Measurements from ENCODE around the gene PCDH9. TPM values are rescaled to one million over a fixed set of nuclear protein-coding genes. Genes with fewer than 3 reads are reported as not detected.

PCDH9 gene
- total RNA-seq, 1 experiment from 2014 or later = 1.9 TPM

GRCh38 chr13:66440938-66441337 is 789.2 kb downstream of the PCDH9 start:
- DNase-seq = no peak

GRCh38 chr13:66430728-66431127 is 799.4 kb downstream of the PCDH9 start:
- no peak for DNase-seq
- H3K27me3 ChIP-seq = no peaks in the 10 kb centered on the region
- H3K9me3 ChIP-seq = no peaks in the 10 kb centered on the region; the same call in 1 of the 2 replicates
- no peak overlapping the region for H3K4me3 ChIP-seq
- no peaks in the 10 kb centered on the region for H3K36me3 ChIP-seq

More at GRCh38 chr13:66440938-66441337, 789.2 kb downstream of the PCDH9 start:
- Histone ChIP-seq H3K4me3 (no peak overlapping the region), H3K9me3 (no peaks in the 10 kb centered on the region), H3K27me3 (no peaks in the 10 kb centered on the region), H3K36me3 (no peaks in the 10 kb centered on the region)

- Histone ChIP-seq H3K9me3 (no peaks in the 10 kb centered on the region; the same call in 1 of the 2 replicates), H3K27me3 (no peaks in the 10 kb centered on the region), H3K4me3 (no peak overlapping the region), H3K36me3 (no peaks in the 10 kb centered on the region)
- DNase-seq = no peak
Observed at GRCh38 chr13:66430269-66430668, 799.9 kb downstream of the PCDH9 start.

GRCh38 chr13:66429156-66429555 is 801.0 kb downstream of the PCDH9 start:
- no peaks in the 10 kb centered on the region for H3K9me3 ChIP-seq
- no peak for DNase-seq
- no peak overlapping the region for H3K4me3 ChIP-seq
- H3K36me3 ChIP-seq = no peaks in the 10 kb centered on the region
- no peaks in the 10 kb centered on the region for H3K27me3 ChIP-seq

- DNase-seq = no peak
- H3K27me3 ChIP-seq = no peaks in the 10 kb centered on the region
- no peaks in the 10 kb centered on the region; the same call in 1 of the 2 replicates for H3K9me3 ChIP-seq
- no peak overlapping the region for H3K4me3 ChIP-seq
- no peaks in the 10 kb centered on the region for H3K36me3 ChIP-seq
Observed at GRCh38 chr13:66427458-66427861, 802.7 kb downstream of the PCDH9 start.

GRCh38 chr13:66425741-66426140 is 804.4 kb downstream of the PCDH9 start:
- Histone ChIP-seq H3K4me3 (no peak overlapping the region), H3K27me3 (no peaks in the 10 kb centered on the region), H3K36me3 (no peaks in the 10 kb centered on the region), H3K9me3 (peaks cover 5% of the 10 kb centered on the region)
- no peak for DNase-seq

GRCh38 chr13:66424422-66424821 is 805.7 kb downstream of the PCDH9 start:
- no peak for DNase-seq
- Histone ChIP-seq H3K36me3 (no peaks in the 10 kb centered on the region), H3K9me3 (peaks cover 5% of the 10 kb centered on the region), H3K27me3 (no peaks in the 10 kb centered on the region), H3K4me3 (no peak overlapping the region)

- Histone ChIP-seq H3K27me3 (no peaks in the 10 kb centered on the region; the same call in 1 of the 2 replicates), H3K4me3 (no peak overlapping the region), H3K9me3 (no peaks in the 10 kb centered on the region), H3K36me3 (no peaks in the 10 kb centered on the region)
- DNase-seq = no peak
Observed at GRCh38 chr13:66415444-66415843, 814.7 kb downstream of the PCDH9 start.

GRCh38 chr13:66414066-66414800 is 815.9 kb downstream of the PCDH9 start:
- no peak for DNase-seq
- H3K9me3 ChIP-seq = no peaks in the 10 kb centered on the region
- no peaks in the 10 kb centered on the region for H3K36me3 ChIP-seq
- H3K4me3 ChIP-seq = no peak overlapping the region
- no peaks in the 10 kb centered on the region; the same call in 1 of the 2 replicates for H3K27me3 ChIP-seq

- no peaks in the 10 kb centered on the region; the same call in 1 of the 2 replicates for H3K27me3 ChIP-seq
- no peaks in the 10 kb centered on the region for H3K36me3 ChIP-seq
- DNase-seq = no peak
- H3K9me3 ChIP-seq = no peaks in the 10 kb centered on the region
- H3K4me3 ChIP-seq = no peak overlapping the region
Observed at GRCh38 chr13:66410314-66410713, 819.8 kb downstream of the PCDH9 start.

GRCh38 chr13:66409542-66409941 is 820.6 kb downstream of the PCDH9 start:
- Histone ChIP-seq H3K36me3 (no peaks in the 10 kb centered on the region), H3K9me3 (no peaks in the 10 kb centered on the region), H3K27me3 (no peaks in the 10 kb centered on the region; the same call in 1 of the 2 replicates), H3K4me3 (no peak overlapping the region)
- no peak for DNase-seq

- H3K27me3 ChIP-seq = no peaks in the 10 kb centered on the region
- H3K36me3 ChIP-seq = no peaks in the 10 kb centered on the region
- no peak overlapping the region for H3K4me3 ChIP-seq
- no peaks in the 10 kb centered on the region for H3K9me3 ChIP-seq
- no peak for DNase-seq
Observed at GRCh38 chr13:66407128-66407527, 823.0 kb downstream of the PCDH9 start.

GRCh38 chr13:66405908-66406802 is 824.0 kb downstream of the PCDH9 start:
- H3K36me3 ChIP-seq = no peaks in the 10 kb centered on the region
- peak; percentile 1 for DNase-seq
- H3K27me3 ChIP-seq = no peaks in the 10 kb centered on the region
- H3K9me3 ChIP-seq = no peaks in the 10 kb centered on the region
- H3K4me3 ChIP-seq = no peak overlapping the region

- no peak for DNase-seq
- no peak overlapping the region for H3K4me3 ChIP-seq
Observed at GRCh38 chr13:66402546-66402945, 827.6 kb downstream of the PCDH9 start.

GRCh38 chr13:66402066-66402465 is 828.1 kb downstream of the PCDH9 start:
- DNase-seq = no peak
- Histone ChIP-seq H3K27me3 (no peaks in the 10 kb centered on the region), H3K9me3 (no peaks in the 10 kb centered on the region), H3K36me3 (no peaks in the 10 kb centered on the region), H3K4me3 (no peak overlapping the region)

More at GRCh38 chr13:66402546-66402945, 827.6 kb downstream of the PCDH9 start:
- Histone ChIP-seq H3K36me3 (no peaks in the 10 kb centered on the region), H3K27me3 (no peaks in the 10 kb centered on the region), H3K9me3 (no peaks in the 10 kb centered on the region)

GRCh38 chr13:66400292-66400691 is 829.8 kb downstream of the PCDH9 start:
- H3K36me3 ChIP-seq = no peaks in the 10 kb centered on the region
- no peaks in the 10 kb centered on the region for H3K27me3 ChIP-seq
- H3K9me3 ChIP-seq = no peaks in the 10 kb centered on the region
- no peak overlapping the region for H3K4me3 ChIP-seq
- no peak for DNase-seq

- DNase-seq = no peak
- Histone ChIP-seq H3K27me3 (no peaks in the 10 kb centered on the region), H3K9me3 (no peaks in the 10 kb centered on the region), H3K36me3 (no peaks in the 10 kb centered on the region), H3K4me3 (no peak overlapping the region)
Observed at GRCh38 chr13:66399873-66400272, 830.3 kb downstream of the PCDH9 start.
